Measurements from ENCODE around the gene NRSN1.

Gene NRSN1

GRCh38 chr6:24147511-24148153 is 21.6 kb downstream of the NRSN1 start:
- TF ChIP-seq CTCF (IDR thresholded peaks at IDR 0.05; ENCODE audit: insufficient read depth, low read length) = no peak
- TF ChIP-seq SPI1 (IDR thresholded peaks at IDR 0.05; ENCODE audit: borderline replicate concordance, low read depth) = no peak
- DNase-seq (ENCODE audit: low read depth in 1 of 2, low spot score in 1 of 2) = no peak
- H3K4me3 ChIP-seq (replicated peaks; ENCODE audit: insufficient read depth, low read length) = no peak overlapping the region
- H3K27ac ChIP-seq (replicated peaks) = no peak overlapping the region
- H3K27me3 ChIP-seq (ENCODE audit: insufficient read depth, poor library complexity, severe bottlenecking) = no peaks in the 10 kb centered on the region

- H3K27ac ChIP-seq (replicated peaks) = no peak overlapping the region
- DNase-seq (ENCODE audit: low read depth in 1 of 2, low spot score in 1 of 2) = no peak
- no peak for TF ChIP-seq SPI1 (IDR thresholded peaks at IDR 0.05; ENCODE audit: borderline replicate concordance, low read depth)
- no peak for TF ChIP-seq REST (IDR thresholded peaks at IDR 0.05; ENCODE audit: insufficient replicate concordance, low read depth)
- no peak for TF ChIP-seq CTCF (IDR thresholded peaks at IDR 0.05; ENCODE audit: insufficient read depth, low read length)
- no peak for TF ChIP-seq POLR2AphosphoS5 (IDR thresholded peaks at IDR 0.05; ENCODE audit: low read depth)
- no peak for TF ChIP-seq GABPA (IDR thresholded peaks at IDR 0.05; ENCODE audit: low read depth)
- H3K4me3 ChIP-seq (replicated peaks; ENCODE audit: insufficient read depth, low read length) = no peak overlapping the region
- H3K27me3 ChIP-seq (ENCODE audit: insufficient read depth, poor library complexity, severe bottlenecking) = no peaks in the 10 kb centered on the region
Measured at GRCh38 chr6:24148154-24148570, 22.1 kb downstream of the NRSN1 start.

- Histone ChIP-seq H3K4me3 (replicated peaks; ENCODE audit: insufficient read depth, low read length) (no peak overlapping the region), H3K27ac (replicated peaks) (no peak overlapping the region), H3K27me3 (ENCODE audit: insufficient read depth, poor library complexity, severe bottlenecking) (no peaks in the 10 kb centered on the region)
- no peak for TF ChIP-seq POLR2AphosphoS5 (IDR thresholded peaks at IDR 0.05; ENCODE audit: low read depth)
- TF ChIP-seq REST (IDR thresholded peaks at IDR 0.05; ENCODE audit: insufficient replicate concordance, low read depth) = no peak
- no peak for TF ChIP-seq CTCF (IDR thresholded peaks at IDR 0.05; ENCODE audit: insufficient read depth, low read length)
- TF ChIP-seq GABPA (IDR thresholded peaks at IDR 0.05; ENCODE audit: low read depth) = no peak
- no peak for TF ChIP-seq SPI1 (IDR thresholded peaks at IDR 0.05; ENCODE audit: borderline replicate concordance, low read depth)
- DNase-seq (ENCODE audit: low read depth in 1 of 2, low spot score in 1 of 2) = no peak
Measured at GRCh38 chr6:24148684-24149083, 22.7 kb downstream of the NRSN1 start.

GRCh38 chr6:24149296-24149695 is 23.3 kb downstream of the NRSN1 start:
- no peak overlapping the region for H3K27ac ChIP-seq (replicated peaks)
- no peaks in the 10 kb centered on the region for H3K27me3 ChIP-seq (ENCODE audit: insufficient read depth, poor library complexity, severe bottlenecking)
- H3K4me3 ChIP-seq (replicated peaks; ENCODE audit: insufficient read depth, low read length) = no peak overlapping the region
- no peak for TF ChIP-seq POLR2AphosphoS5 (IDR thresholded peaks at IDR 0.05; ENCODE audit: low read depth)
- no peak for TF ChIP-seq CTCF (IDR thresholded peaks at IDR 0.05; ENCODE audit: insufficient read depth, low read length)
- no peak for TF ChIP-seq GABPA (IDR thresholded peaks at IDR 0.05; ENCODE audit: low read depth)
- no peak for TF ChIP-seq SPI1 (IDR thresholded peaks at IDR 0.05; ENCODE audit: borderline replicate concordance, low read depth)
- no peak for TF ChIP-seq REST (IDR thresholded peaks at IDR 0.05; ENCODE audit: insufficient replicate concordance, low read depth)
- no peak for DNase-seq (ENCODE audit: low read depth in 1 of 2, low spot score in 1 of 2)
